Mucosa of stomach (tissue), 1 donor: ENCODE measurements around the gene CDK10.
"Not testable (repeated sequence)": the region's sequence is repeated elsewhere in the genome, so short reads cannot be mapped to it uniquely, and the experiment has no call there.

Experiments
- H3K27me3 ChIP-seq: one replicate; pipeline ENCODE4 v1.7.0; 2013; ENCODE audit warnings: mild to moderate bottlenecking, low read length; ENCODE audit not compliant: control insufficient read depth, insufficient read depth
- H3K36me3 ChIP-seq: one replicate; pipeline ENCODE4 v1.7.0; 2013; ENCODE audit warnings: low read length; ENCODE audit not compliant: control insufficient read depth, insufficient read depth
- H3K4me1 ChIP-seq: one replicate; pipeline ENCODE4 v1.7.0; 2013; ENCODE audit warnings: mild to moderate bottlenecking, low read length; ENCODE audit not compliant: control insufficient read depth, insufficient read depth
- H3K4me3 ChIP-seq: one replicate; pipeline ENCODE4 v1.7.0; 2013; ENCODE audit warnings: low read length
- H3K9ac ChIP-seq: one replicate; pipeline ENCODE4 v1.7.0; 2013; ENCODE audit warnings: mild to moderate bottlenecking, low read length, moderate library complexity
- H3K9me3 ChIP-seq: one replicate; pipeline ENCODE4 v1.7.0; 2013; ENCODE audit warnings: mild to moderate bottlenecking, low read length, moderate library complexity; ENCODE audit not compliant: control insufficient read depth
- donor health status: Pancreatic carcinoma.

Gene CDK10

GRCh38 chr16:89653656-89654295 lies 32.7 kb upstream of the CDK10 start:
- peaks cover 18% of the 10 kb centered on the region for H3K4me1 ChIP-seq
- H3K36me3 ChIP-seq, result peaks cover 5% of the 10 kb centered on the region
- H3K27me3 ChIP-seq, result no peaks in the 10 kb centered on the region

GRCh38 chr16:89655062-89655643 lies 31.3 kb upstream of the CDK10 start:
- no peak overlapping the region for H3K9ac ChIP-seq
- no peaks in the 10 kb centered on the region for H3K27me3 ChIP-seq
- H3K4me3 ChIP-seq, result no peak overlapping the region
- H3K36me3 ChIP-seq, result peaks cover 5% of the 10 kb centered on the region
- H3K4me1 ChIP-seq, result peaks cover 23% of the 10 kb centered on the region
- H3K9me3 ChIP-seq, result no peaks in the 10 kb centered on the region

More at GRCh38 chr16:89653656-89654295, 32.7 kb upstream of the CDK10 start:
- H3K9me3 ChIP-seq, result no peaks in the 10 kb centered on the region
- no peak overlapping the region for H3K9ac ChIP-seq
- no peak overlapping the region for H3K4me3 ChIP-seq

GRCh38 chr16:89656435-89657121 lies 29.9 kb upstream of the CDK10 start:
- Histone ChIP-seq H3K36me3 (peaks cover 5% of the 10 kb centered on the region), H3K4me1 (peaks cover 23% of the 10 kb centered on the region), H3K4me3 (peak overlapping the region; percentile 85), H3K27me3 (no peaks in the 10 kb centered on the region), H3K9me3 (no peaks in the 10 kb centered on the region), H3K9ac (peak overlapping the region; percentile 94)

- peaks cover 5% of the 10 kb centered on the region for H3K36me3 ChIP-seq
- H3K9ac ChIP-seq, result peak within 1 kb of the TSS; percentile 94
- peak within 1 kb of the TSS; percentile 85 for H3K4me3 ChIP-seq
- no peaks in the 10 kb centered on the region for H3K27me3 ChIP-seq
- H3K4me1 ChIP-seq, result peaks cover 23% of the 10 kb centered on the region
- no peaks in the 10 kb centered on the region for H3K9me3 ChIP-seq
Observed at GRCh38 chr16:89657442-89658220, 28.9 kb upstream of the CDK10 start, which contains the start of the genes CHMP1A and SPATA33. Gene CHMP1A (minus strand): TSS chr16:89657708. CDS start chr16:89657588, 120 bp downstream. Gene SPATA33 (plus strand): TSS chr16:89657836. CDS start chr16:89657912, 76 bp downstream.

GRCh38 chr16:89658221-89658879 lies 28.1 kb upstream of the CDK10 start:
- Histone ChIP-seq H3K4me1 (peaks cover 23% of the 10 kb centered on the region), H3K27me3 (no peaks in the 10 kb centered on the region), H3K4me3 (peak overlapping the region; percentile 85), H3K9ac (peak overlapping the region; percentile 94), H3K36me3 (peaks cover 5% of the 10 kb centered on the region), H3K9me3 (no peaks in the 10 kb centered on the region)

GRCh38 chr16:89660146-89660545 lies 26.3 kb upstream of the CDK10 start:
- Histone ChIP-seq H3K9me3 (no peaks in the 10 kb centered on the region), H3K27me3 (no peaks in the 10 kb centered on the region), H3K9ac (no peak overlapping the region), H3K4me1 (peaks cover 20% of the 10 kb centered on the region), H3K36me3 (no peaks in the 10 kb centered on the region), H3K4me3 (no peak overlapping the region)

- Histone ChIP-seq H3K4me1 (peaks cover 17% of the 10 kb centered on the region), H3K4me3 (no peak overlapping the region), H3K9ac (no peak overlapping the region), H3K27me3 (no peaks in the 10 kb centered on the region), H3K36me3 (no peaks in the 10 kb centered on the region), H3K9me3 (no peaks in the 10 kb centered on the region)
Observed at GRCh38 chr16:89661215-89661614, 25.3 kb upstream of the CDK10 start.

GRCh38 chr16:89664238-89664637 lies 22.3 kb upstream of the CDK10 start:
- H3K4me1 ChIP-seq, H3K4me3 ChIP-seq, H3K36me3 ChIP-seq, H3K9ac ChIP-seq, H3K27me3 ChIP-seq, H3K9me3 ChIP-seq: not testable (repeated sequence)

- H3K4me3 ChIP-seq, H3K27me3 ChIP-seq, H3K9me3 ChIP-seq, H3K9ac ChIP-seq, H3K4me1 ChIP-seq, H3K36me3 ChIP-seq: not testable (repeated sequence)
Observed at GRCh38 chr16:89667000-89667399, 19.5 kb upstream of the CDK10 start.

- H3K27me3 ChIP-seq, result no peaks in the 10 kb centered on the region
- no peaks in the 10 kb centered on the region for H3K9me3 ChIP-seq
- no peaks in the 10 kb centered on the region for H3K36me3 ChIP-seq
- no peaks in the 10 kb centered on the region for H3K4me1 ChIP-seq
- H3K4me3 ChIP-seq, result no peak overlapping the region
- H3K9ac ChIP-seq, result no peak overlapping the region
Observed at GRCh38 chr16:89667633-89668032, 18.9 kb upstream of the CDK10 start.

- H3K36me3 ChIP-seq, result no peaks in the 10 kb centered on the region
- no peaks in the 10 kb centered on the region for H3K9me3 ChIP-seq
- H3K4me3 ChIP-seq, result no peak overlapping the region
- no peak overlapping the region for H3K9ac ChIP-seq
- H3K27me3 ChIP-seq, result no peaks in the 10 kb centered on the region
- no peaks in the 10 kb centered on the region for H3K4me1 ChIP-seq
Observed at GRCh38 chr16:89668790-89669158, 17.7 kb upstream of the CDK10 start.
